Suprapubic skin (tissue), 3 donors: ENCODE results near the gene BTC.

Experiments used
- CTCF ChIP-seq, 2 donors: fragments of 200-600 bp in 1 of 2; fragments of 450-650 bp in 1 of 2; sonication (generic) in 1 of 2; IDR thresholded peaks; one replicate each; pipeline ENCODE4 v1.5.1; 2016 to 2019; ENCODE audit warnings: antibody characterized with exemption in 2 of 2, mild to moderate bottlenecking in 1 of 2, moderate library complexity in 1 of 2
- POLR2A ChIP-seq, 2 donors: fragments of 450-650 bp; IDR thresholded peaks; one replicate each; pipeline ENCODE4 v1.6.1; 2017; ENCODE audit warnings: antibody characterized with exemption in 2 of 2, mild to moderate bottlenecking in 2 of 2, moderate library complexity in 2 of 2

- TF ChIP-seq POLR2A (IDR thresholded peaks at IDR 0.05) (no peak), CTCF (IDR thresholded peaks at IDR 0.05) (no peak)
Observed at GRCh38 chr4:74838746-74839370, 44.5 kb upstream of the BTC start.
